Neural crest cell (in vitro differentiated cells): Measurements from ENCODE around the gene RENBP. TPM values are rescaled to one million over a fixed set of nuclear protein-coding genes. Genes with fewer than 3 reads are reported as not detected.

ENCODE experiments used
- DNase-seq: peaks from one replicate; pipeline ENCODE4 v3.0.0; 2021; ENCODE audit warnings: low read depth, mixed read lengths, low spot score
- H3K27ac Mint-ChIP-seq: one replicate; pipeline ENCODE4 v1.8.0; 2021; ENCODE audit warnings: mild to moderate bottlenecking, mixed read lengths; ENCODE audit not compliant: unreplicated experiment
- H3K27me3 Mint-ChIP-seq: 2 replicates; pipeline ENCODE4 v1.8.0; 2021; ENCODE audit warnings: low read depth, mild to moderate bottlenecking, mixed read lengths
- H3K36me3 Mint-ChIP-seq: 2 replicates; pipeline ENCODE4 v1.8.0; 2021; ENCODE audit warnings: low read depth, mild to moderate bottlenecking, mixed read lengths
- H3K4me1 Mint-ChIP-seq: 2 replicates; pipeline ENCODE4 v1.8.0; 2021; ENCODE audit warnings: mixed read lengths
- H3K4me3 Mint-ChIP-seq: one replicate; pipeline ENCODE4 v1.8.0; 2021; ENCODE audit warnings: mild to moderate bottlenecking, mixed read lengths
- H3K9me3 Mint-ChIP-seq: 2 replicates; pipeline ENCODE4 v1.8.0; 2021; ENCODE audit warnings: mixed read lengths
- total RNA-seq: library from RNA; stranded (reverse); gene quantifications from 2 replicates; pipeline ENCODE4 v1.2.1, GENCODE V29; 2021
- TF ChIP-seq, protein P1 (sequence below): fragments of 200-600 bp; sonication (generic); conservative IDR thresholded peaks from 2 replicates; pipeline ENCODE4 v1.5.0; 2021; ENCODE audit warnings: antibody characterized with exemption, mild to moderate bottlenecking

RENBP gene
- total RNA-seq, 1 donor from 2014 or later, result 11.4 TPM

GRCh38 chrX:153909024-153909979 lies 35.1 kb downstream of the RENBP start:
- no peak for DNase-seq
- Mint-ChIP-seq H3K4me1 (peaks cover 4% of the 10 kb centered on the region), H3K36me3 (no peaks in the 10 kb centered on the region), H3K4me3 (no peak overlapping the region), H3K27me3 (no peaks in the 10 kb centered on the region), H3K9me3 (no peaks in the 10 kb centered on the region), H3K27ac (no peak overlapping the region)
- TF ChIP-seq, protein P1, sequence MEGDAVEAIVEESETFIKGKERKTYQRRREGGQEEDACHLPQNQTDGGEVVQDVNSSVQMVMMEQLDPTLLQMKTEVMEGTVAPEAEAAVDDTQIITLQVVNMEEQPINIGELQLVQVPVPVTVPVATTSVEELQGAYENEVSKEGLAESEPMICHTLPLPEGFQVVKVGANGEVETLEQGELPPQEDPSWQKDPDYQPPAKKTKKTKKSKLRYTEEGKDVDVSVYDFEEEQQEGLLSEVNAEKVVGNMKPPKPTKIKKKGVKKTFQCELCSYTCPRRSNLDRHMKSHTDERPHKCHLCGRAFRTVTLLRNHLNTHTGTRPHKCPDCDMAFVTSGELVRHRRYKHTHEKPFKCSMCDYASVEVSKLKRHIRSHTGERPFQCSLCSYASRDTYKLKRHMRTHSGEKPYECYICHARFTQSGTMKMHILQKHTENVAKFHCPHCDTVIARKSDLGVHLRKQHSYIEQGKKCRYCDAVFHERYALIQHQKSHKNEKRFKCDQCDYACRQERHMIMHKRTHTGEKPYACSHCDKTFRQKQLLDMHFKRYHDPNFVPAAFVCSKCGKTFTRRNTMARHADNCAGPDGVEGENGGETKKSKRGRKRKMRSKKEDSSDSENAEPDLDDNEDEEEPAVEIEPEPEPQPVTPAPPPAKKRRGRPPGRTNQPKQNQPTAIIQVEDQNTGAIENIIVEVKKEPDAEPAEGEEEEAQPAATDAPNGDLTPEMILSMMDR, result no peak

DNA sequence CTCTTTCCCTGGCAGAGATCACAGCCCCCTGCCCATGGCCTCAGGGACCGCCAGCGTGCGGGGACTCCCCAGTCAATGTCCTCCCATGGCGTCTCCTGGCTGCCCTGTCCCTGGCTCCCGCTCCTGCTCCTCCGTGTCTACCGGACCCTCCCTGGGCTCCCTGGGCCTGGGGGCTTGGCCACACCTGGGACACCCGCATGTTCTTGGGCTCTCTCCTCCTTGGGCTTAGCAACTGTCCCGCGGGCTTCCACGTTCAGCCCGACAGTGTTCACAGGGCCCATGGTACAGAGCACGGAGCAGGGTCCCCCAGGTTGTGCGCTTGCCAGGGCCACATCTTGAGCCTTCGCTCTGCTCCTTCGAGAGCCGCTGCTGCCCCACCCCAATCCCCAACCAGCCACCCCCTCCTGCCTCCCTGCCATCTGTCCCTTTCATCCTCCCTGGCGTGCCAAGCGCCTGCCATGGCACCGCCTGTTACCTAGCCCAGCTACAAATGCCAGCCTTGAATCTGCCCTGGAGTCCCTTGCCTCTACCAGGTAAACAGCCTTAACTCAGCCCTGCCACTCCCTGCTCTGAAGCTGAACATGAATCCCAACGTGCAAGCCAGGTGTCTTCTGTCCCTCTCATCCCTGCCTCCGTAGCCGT lies 36.1 kb downstream of the RENBP start:
- no peak overlapping the region for H3K27ac Mint-ChIP-seq
- no peaks in the 10 kb centered on the region for H3K9me3 Mint-ChIP-seq
- no peak overlapping the region for H3K4me3 Mint-ChIP-seq
- DNase-seq, result no peak
- no peaks in the 10 kb centered on the region for H3K27me3 Mint-ChIP-seq
- TF ChIP-seq, protein P1, result no peak
- H3K36me3 Mint-ChIP-seq, result peaks cover 1% of the 10 kb centered on the region
- H3K4me1 Mint-ChIP-seq, result peaks cover 5% of the 10 kb centered on the region

- Mint-ChIP-seq H3K4me1 (peaks cover 9% of the 10 kb centered on the region), H3K4me3 (no peak overlapping the region), H3K9me3 (peaks cover 3% of the 10 kb centered on the region), H3K27me3 (no peaks in the 10 kb centered on the region), H3K27ac (no peak overlapping the region), H3K36me3 (peaks cover 4% of the 10 kb centered on the region)
- TF ChIP-seq, protein P1, result no peak
- no peak for DNase-seq
Observed at GRCh38 chrX:153907456-153907855, 37.0 kb downstream of the RENBP start.

GRCh38 chrX:153906126-153906917 lies 38.1 kb downstream of the RENBP start:
- no peak for DNase-seq
- Mint-ChIP-seq H3K4me3 (no peak overlapping the region), H3K36me3 (peaks cover 4% of the 10 kb centered on the region), H3K27me3 (no peaks in the 10 kb centered on the region), H3K4me1 (peaks cover 13% of the 10 kb centered on the region), H3K27ac (no peak overlapping the region), H3K9me3 (peaks cover 3% of the 10 kb centered on the region)
- TF ChIP-seq, protein P1, result no peak

- TF ChIP-seq, protein P1, result no peak
- Mint-ChIP-seq H3K27me3 (no peaks in the 10 kb centered on the region), H3K36me3 (peaks cover 4% of the 10 kb centered on the region), H3K4me3 (no peak overlapping the region), H3K27ac (no peak overlapping the region), H3K9me3 (peaks cover 3% of the 10 kb centered on the region), H3K4me1 (peaks cover 20% of the 10 kb centered on the region)
- DNase-seq, result no peak
Observed at GRCh38 chrX:153905481-153906095, 38.9 kb downstream of the RENBP start.
